Kidney epithelial cell (primary cell): ENCODE results near the gene ZNF189. TPM values are rescaled to one million over a fixed set of nuclear protein-coding genes. Genes with fewer than 3 reads are reported as not detected.

ENCODE experiments used
- DNase-seq: peaks from one replicate; pipeline ENCODE4 v3.0.0-alpha.2; 2010; ENCODE audit warnings: low read depth
- H3K27me3 ChIP-seq: 2 replicates; pipeline ENCODE4 v1.6.0; 2011; ENCODE audit warnings: low read length; ENCODE audit not compliant: control insufficient read depth, insufficient read depth
- H3K36me3 ChIP-seq: 2 replicates; pipeline ENCODE4 v1.5.1; 2011; ENCODE audit warnings: low read length; ENCODE audit not compliant: control insufficient read depth, insufficient read depth
- H3K4me3 ChIP-seq: 2 replicates; pipeline ENCODE4 v1.5.1; 2011; ENCODE audit warnings: low read depth, mild to moderate bottlenecking, control low read depth, low read length
- CTCF ChIP-seq: IDR thresholded peaks from 2 replicates; pipeline ENCODE4 v1.5.1; 2011; ENCODE audit warnings: mild to moderate bottlenecking, moderate library complexity, low read length, control low read depth, inconsistent platforms; ENCODE audit not compliant: insufficient read depth, poor library complexity, severe bottlenecking
- total RNA-seq: library from RNA; depleted of rRNA; stranded (reverse); fragments of >200 nt; gene quantifications from 2 replicates; pipeline ENCODE4 v1.2.3, GENCODE V29; 2015

Gene ZNF189
- total RNA-seq, 1 donor from 2014 or later, result 11.0 TPM

- no peaks in the 10 kb centered on the region for H3K36me3 ChIP-seq
- no peak for DNase-seq
- H3K27me3 ChIP-seq, result no peaks in the 10 kb centered on the region
- no peak overlapping the region for H3K4me3 ChIP-seq
- no peak for TF ChIP-seq CTCF
Measured at GRCh38 chr9:101365181-101365580, 33.5 kb upstream of the ZNF189 start.

DNA sequence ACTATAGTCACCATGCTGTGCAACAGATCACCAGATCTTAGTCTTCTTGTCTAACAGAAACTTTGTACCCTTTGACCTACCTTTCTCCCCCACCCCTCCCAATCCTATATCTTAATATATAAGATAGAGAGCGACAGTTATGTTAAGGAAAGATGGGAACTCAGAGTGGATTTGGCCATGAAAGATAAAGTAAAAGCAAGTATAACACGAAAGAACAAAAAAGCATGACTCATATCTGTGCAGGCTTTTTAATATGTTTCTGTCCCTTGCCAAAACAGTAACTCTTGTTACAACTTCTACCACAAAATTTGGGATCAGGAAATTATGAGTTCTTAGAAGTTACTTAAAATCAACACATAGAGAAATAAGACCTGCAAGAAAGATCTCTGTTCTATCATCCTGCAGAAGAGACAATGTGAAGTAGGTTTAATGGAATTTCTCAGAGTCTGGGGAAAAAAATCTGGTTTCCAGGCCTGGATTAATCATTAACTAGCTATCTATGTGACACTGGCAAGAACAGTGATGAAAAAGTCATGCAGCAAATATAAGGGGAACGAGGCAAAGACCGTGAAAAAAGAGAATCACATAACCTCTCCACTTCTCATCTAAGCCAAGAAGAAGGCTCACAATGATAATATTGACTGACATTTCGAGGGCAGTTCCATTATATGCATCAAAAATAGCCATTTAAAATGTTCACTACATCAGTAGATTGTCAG is 32.5 kb upstream of the ZNF189 start:
- H3K36me3 ChIP-seq, result no peaks in the 10 kb centered on the region
- no peak overlapping the region for H3K4me3 ChIP-seq
- DNase-seq, result peak; percentile 19
- no peak for TF ChIP-seq CTCF
- no peaks in the 10 kb centered on the region for H3K27me3 ChIP-seq

DNA sequence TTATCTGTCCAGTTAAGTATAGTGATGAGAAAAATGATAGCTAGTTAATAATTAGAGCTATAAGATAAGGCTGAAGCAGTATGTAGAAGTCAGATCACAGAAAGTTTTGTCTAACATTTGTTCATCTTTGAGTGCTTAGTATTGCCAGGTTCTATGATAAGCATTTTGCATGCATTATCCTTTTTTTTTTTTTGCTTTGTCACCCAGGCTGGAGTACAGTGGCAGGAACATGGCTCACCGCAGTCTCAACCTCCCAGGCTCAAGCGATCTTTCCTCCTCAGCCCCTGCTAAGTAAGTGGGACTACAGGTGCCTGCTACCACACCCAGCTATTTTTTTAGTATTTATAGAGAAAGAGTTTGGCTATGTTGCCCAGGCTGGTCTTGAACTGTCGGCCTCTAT is 31.3 kb upstream of the ZNF189 start:
- DNase-seq, result no peak
- no peak overlapping the region for H3K4me3 ChIP-seq

DNA sequence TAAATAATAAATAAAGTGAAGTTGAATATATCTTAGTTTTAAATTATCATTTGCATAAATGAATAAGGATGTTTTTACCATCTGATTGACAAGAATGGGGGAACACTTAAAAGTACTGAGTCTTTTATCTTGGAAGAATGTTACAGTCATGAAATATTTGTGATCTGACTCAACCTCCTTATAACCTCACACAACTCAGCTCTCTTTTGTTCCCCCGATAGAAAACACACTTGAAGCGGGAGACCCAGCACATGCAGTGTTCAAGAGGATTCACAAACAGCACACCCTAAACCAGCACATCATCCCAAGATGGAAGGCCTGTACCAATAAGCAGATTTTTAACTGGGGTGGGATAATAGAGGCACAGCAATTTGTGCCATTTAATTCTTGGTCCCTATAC is 29.4 kb upstream of the ZNF189 start:
- Histone ChIP-seq H3K4me3 (no peak overlapping the region), H3K27me3 (no peaks in the 10 kb centered on the region), H3K36me3 (no peaks in the 10 kb centered on the region)
- no peak for TF ChIP-seq CTCF
- peak; percentile 21 for DNase-seq

More for the DNA sequence above, 31.3 kb upstream of the ZNF189 start:
- Histone ChIP-seq H3K36me3 (no peaks in the 10 kb centered on the region), H3K27me3 (no peaks in the 10 kb centered on the region)
- TF ChIP-seq CTCF, result no peak

DNA sequence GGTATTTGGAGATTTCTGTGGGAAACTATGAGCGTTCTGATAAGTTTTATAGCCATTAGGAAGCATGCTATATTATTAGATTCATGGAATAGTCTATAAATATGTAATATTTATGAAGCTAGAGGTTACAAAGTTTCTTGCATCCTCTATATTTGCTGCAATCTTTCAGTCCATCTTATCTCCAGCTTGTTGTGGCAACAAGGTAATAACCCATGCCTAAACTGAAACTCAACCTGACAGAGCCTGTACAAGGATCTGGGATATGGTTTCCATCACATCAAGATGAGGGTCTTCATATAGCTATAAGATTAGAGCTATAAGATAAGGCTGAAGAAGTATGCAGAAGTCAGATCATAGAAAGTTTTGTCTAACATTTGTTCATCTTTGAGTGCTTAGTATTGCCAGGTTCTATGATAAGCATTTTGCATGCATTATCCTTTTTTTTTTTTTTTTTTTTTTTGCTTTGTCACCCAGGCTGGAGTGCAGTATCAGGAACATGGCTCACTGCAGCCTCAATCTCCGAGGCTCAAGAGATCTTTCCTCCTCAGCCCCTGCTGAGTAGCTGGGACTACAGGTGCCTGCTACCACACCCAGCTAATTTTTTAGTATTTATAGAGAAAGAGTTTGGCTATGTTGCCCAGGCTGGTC is 28.6 kb upstream of the ZNF189 start:
- no peaks in the 10 kb centered on the region for H3K36me3 ChIP-seq
- H3K27me3 ChIP-seq, result no peaks in the 10 kb centered on the region
- H3K4me3 ChIP-seq, result no peak overlapping the region
- no peak for TF ChIP-seq CTCF
- DNase-seq, result no peak
